ENCODE measurements around the gene SPAAR. TPM values are rescaled to one million over a fixed set of nuclear protein-coding genes. Genes with fewer than 3 reads are reported as not detected.

The SPAAR gene
- not detected for total RNA-seq

GRCh38 chr9:35909274-35909673 is at the start of gene SPAAR:
TSS of gene SPAAR (plus strand) at chr9:35909490. CDS start at chr9:35910464, 974 bp downstream.
- H3K27me3 Mint-ChIP-seq = no peaks in the 10 kb centered on the region
- H3K9me3 Mint-ChIP-seq (ENCODE audit: low read depth) = no peaks in the 10 kb centered on the region
- no peaks in the 10 kb centered on the region for H3K36me3 Mint-ChIP-seq
- no peak within 1 kb of the TSS for H3K4me3 Mint-ChIP-seq
- DNase-seq (no peak), ATAC-seq (no peak)
- H3K4me1 Mint-ChIP-seq = peaks cover 19% of the 10 kb centered on the region
- CTCF ChIA-PET = interaction anchor here (2.2 kb wide), 1 partner anchor 46 kb away, joined by 5 read pairs; no protein-coding TSS in a partner anchor
- no peak within 1 kb of the TSS for H3K27ac Mint-ChIP-seq

DNA sequence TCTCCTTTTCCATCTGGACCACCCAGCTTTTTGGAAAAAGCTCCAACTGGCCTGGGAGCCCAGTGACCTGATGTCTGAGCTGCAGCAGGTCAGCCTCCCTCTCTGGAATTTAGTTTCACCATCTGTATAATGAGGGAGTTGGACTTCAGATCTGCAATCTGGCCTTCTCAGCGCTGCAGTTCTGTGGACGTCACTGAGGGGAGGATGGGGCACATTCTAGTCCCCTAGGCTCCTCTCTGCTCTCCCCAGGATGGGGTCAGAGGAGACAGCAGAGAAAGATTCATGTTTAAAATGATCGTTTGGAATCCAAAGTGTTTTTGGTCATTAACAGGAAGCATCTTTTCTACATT is 49.3 kb upstream of the SPAAR start:
- Mint-ChIP-seq H3K27me3 (no peaks in the 10 kb centered on the region), H3K9me3 (ENCODE audit: low read depth) (no peaks in the 10 kb centered on the region), H3K27ac (no peak overlapping the region), H3K4me3 (no peak overlapping the region), H3K4me1 (no peaks in the 10 kb centered on the region), H3K36me3 (no peaks in the 10 kb centered on the region)
- no peak for DNase-seq
- CTCF ChIA-PET = interaction anchor here (0.9 kb wide), 1 partner anchor 307 kb away, joined by 3 read pairs; no protein-coding TSS in a partner anchor
- ATAC-seq = no peak

GRCh38 chr9:35861161-35861897 is 48.0 kb upstream of the SPAAR start:
- Mint-ChIP-seq H3K36me3 (no peaks in the 10 kb centered on the region), H3K4me3 (no peak overlapping the region), H3K9me3 (ENCODE audit: low read depth) (no peaks in the 10 kb centered on the region), H3K4me1 (no peaks in the 10 kb centered on the region), H3K27me3 (no peaks in the 10 kb centered on the region), H3K27ac (no peak overlapping the region)
- ATAC-seq (no peak), DNase-seq (peak; percentile 29)
- CTCF ChIA-PET = interaction anchor here (0.8 to 1.0 kb wide), 2 partner anchors 21 to 64 kb away, joined by 3 to 4 read pairs; no protein-coding TSS in a partner anchor

GRCh38 chr9:35862328-35862727 is 47.0 kb upstream of the SPAAR start:
- no peaks in the 10 kb centered on the region for H3K36me3 Mint-ChIP-seq
- DNase-seq = peak; percentile 18

GRCh38 chr9:35863583-35863982 is 45.7 kb upstream of the SPAAR start:
- H3K9me3 Mint-ChIP-seq (ENCODE audit: low read depth) = no peaks in the 10 kb centered on the region
- CTCF ChIA-PET = interaction anchor here (1.0 to 2.0 kb wide), 3 partner anchors 18 to 74 kb away, joined by 3 to 7 read pairs (median 3); no protein-coding TSS in a partner anchor
- H3K4me1 Mint-ChIP-seq = no peaks in the 10 kb centered on the region
- H3K27ac Mint-ChIP-seq = no peak overlapping the region
- H3K36me3 Mint-ChIP-seq = no peaks in the 10 kb centered on the region
- H3K4me3 Mint-ChIP-seq = no peak overlapping the region
- ATAC-seq (no peak), DNase-seq (peak; percentile 18)
- H3K27me3 Mint-ChIP-seq = peaks cover 2% of the 10 kb centered on the region

More at GRCh38 chr9:35862328-35862727, 47.0 kb upstream of the SPAAR start:
- H3K4me1 Mint-ChIP-seq = no peaks in the 10 kb centered on the region
- CTCF ChIA-PET = no interaction called here
- no peak overlapping the region for H3K27ac Mint-ChIP-seq
- no peak for ATAC-seq
- H3K9me3 Mint-ChIP-seq (ENCODE audit: low read depth) = no peaks in the 10 kb centered on the region
- H3K27me3 Mint-ChIP-seq = peaks cover 2% of the 10 kb centered on the region
- no peak overlapping the region for H3K4me3 Mint-ChIP-seq

DNA sequence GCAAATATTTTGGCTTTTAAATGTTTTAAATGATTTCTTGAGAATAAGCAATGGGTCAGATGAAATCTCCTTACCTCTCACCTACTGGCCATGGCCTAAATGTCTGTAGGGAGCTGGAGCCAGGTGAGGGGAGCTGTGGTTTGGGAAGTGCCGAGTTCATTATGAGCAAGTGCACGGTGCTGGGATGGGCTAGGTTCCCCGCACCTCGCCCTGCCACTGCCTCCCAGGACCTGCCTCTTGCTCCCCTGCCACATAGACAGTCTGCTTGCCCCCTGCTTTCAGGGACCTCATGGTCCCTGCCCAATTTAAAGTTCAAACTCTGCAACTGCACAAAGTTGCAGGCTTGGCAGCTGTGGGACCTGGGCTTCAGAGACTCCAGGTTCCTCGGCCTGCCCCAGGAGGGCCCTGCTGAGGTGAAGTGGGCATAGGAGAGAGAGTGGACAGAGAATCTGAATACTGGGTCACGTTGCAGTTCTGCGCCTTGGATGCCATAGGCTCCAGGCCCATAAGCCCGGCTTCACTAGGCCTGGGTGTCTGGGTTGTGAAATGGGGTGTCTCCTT is 44.5 kb upstream of the SPAAR start:
- ATAC-seq (no peak), DNase-seq (no peak)
- Mint-ChIP-seq H3K4me1 (no peaks in the 10 kb centered on the region), H3K36me3 (no peaks in the 10 kb centered on the region), H3K4me3 (no peak overlapping the region), H3K27me3 (peaks cover 2% of the 10 kb centered on the region), H3K9me3 (ENCODE audit: low read depth) (no peaks in the 10 kb centered on the region), H3K27ac (no peak overlapping the region)
- CTCF ChIA-PET = interaction anchor here (2.0 kb wide), 1 partner anchor 17 kb away, joined by 7 read pairs; no protein-coding TSS in a partner anchor

DNA sequence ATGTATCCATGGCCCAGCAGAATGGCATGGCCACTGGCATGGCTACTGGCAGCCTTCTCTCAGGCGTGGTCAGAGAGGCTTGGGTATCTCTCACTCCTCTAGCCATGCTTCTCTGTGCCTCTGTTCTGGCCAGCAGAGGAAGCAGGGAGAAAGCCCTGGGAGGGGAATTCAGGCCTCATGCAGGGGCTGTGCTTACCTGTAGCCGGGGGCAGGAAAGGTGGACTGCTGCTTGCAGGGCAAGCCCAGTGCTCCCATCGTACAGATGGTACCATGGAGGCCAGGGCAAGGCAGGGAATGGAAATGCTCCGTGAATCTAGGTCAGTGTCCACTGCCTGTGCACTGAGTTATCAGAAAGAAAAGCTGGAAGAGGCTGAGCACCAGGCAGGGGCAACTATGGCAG is 41.8 kb upstream of the SPAAR start:
- CTCF ChIA-PET = no interaction called here
- H3K27ac Mint-ChIP-seq = no peak overlapping the region
- no peaks in the 10 kb centered on the region for H3K4me1 Mint-ChIP-seq
- no peaks in the 10 kb centered on the region for H3K9me3 Mint-ChIP-seq (ENCODE audit: low read depth)
- ATAC-seq (no peak), DNase-seq (peak; percentile 22)
- H3K27me3 Mint-ChIP-seq = peaks cover 2% of the 10 kb centered on the region
- no peaks in the 10 kb centered on the region for H3K36me3 Mint-ChIP-seq
- H3K4me3 Mint-ChIP-seq = no peak overlapping the region

DNA sequence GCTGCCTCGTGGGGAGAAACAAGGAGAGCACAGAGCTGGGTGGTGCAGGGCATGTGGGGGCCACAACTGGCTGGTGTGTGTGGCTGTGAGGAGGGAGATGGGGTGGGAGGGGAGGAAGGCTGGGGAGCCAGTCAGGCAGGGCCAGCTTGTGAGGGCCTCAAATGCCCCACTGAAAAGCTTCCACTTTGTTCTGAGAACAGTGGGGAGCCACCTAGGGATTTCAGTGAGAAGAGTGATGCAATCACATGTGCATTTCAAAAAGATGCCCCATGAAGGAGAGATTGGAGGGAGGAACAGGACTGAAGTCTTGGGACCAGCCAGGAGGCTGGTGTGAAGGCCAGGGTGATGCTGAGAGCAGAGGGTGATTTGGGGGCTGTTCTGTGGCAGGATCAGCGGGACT is 40.4 kb upstream of the SPAAR start:
- ATAC-seq (no peak), DNase-seq (no peak)
- Mint-ChIP-seq H3K4me3 (no peak overlapping the region), H3K9me3 (ENCODE audit: low read depth) (no peaks in the 10 kb centered on the region), H3K27me3 (peaks cover 2% of the 10 kb centered on the region), H3K36me3 (no peaks in the 10 kb centered on the region), H3K4me1 (no peaks in the 10 kb centered on the region), H3K27ac (no peak overlapping the region)
- CTCF ChIA-PET = interaction anchor here (2.6 kb wide), 1 partner anchor 13 kb away, joined by 11 read pairs; no protein-coding TSS in a partner anchor

DNA sequence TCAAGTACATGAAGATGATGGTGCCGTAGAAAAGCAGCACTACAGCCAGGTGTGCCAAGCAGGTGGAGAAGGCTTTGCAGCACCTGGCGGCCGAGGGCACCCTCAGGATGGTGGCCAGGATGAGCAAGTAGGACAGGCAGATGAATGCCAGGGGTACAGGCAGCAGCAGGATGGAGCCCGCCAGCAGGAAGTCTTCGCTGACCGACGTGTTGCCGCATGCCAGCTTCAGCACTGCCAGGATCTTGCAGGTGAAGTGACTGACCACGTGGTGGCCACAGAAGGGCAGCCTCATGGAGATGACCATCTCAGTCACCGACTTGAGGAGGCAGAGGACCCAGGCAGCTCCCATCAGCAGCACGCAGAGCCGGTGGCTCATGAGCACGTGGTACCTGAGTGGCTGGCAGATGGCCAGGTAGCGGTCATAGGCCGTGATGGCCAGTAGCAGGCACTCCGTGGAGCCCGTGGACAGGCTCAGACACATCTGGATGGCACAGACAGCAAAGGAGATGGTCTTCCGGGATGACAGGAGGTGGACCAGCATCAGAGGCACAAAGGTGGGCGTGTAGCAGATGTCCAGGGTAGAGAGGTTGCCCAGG is 39.6 kb upstream of the SPAAR start:
- ATAC-seq (no peak), DNase-seq (no peak)
- H3K4me3 Mint-ChIP-seq = no peak overlapping the region
- H3K27me3 Mint-ChIP-seq = peaks cover 2% of the 10 kb centered on the region
- no peak overlapping the region for H3K27ac Mint-ChIP-seq
- CTCF ChIA-PET = interaction anchor here (2.6 kb wide), 1 partner anchor 13 kb away, joined by 11 read pairs; no protein-coding TSS in a partner anchor
- H3K4me1 Mint-ChIP-seq = no peaks in the 10 kb centered on the region
- H3K36me3 Mint-ChIP-seq = no peaks in the 10 kb centered on the region
- no peaks in the 10 kb centered on the region for H3K9me3 Mint-ChIP-seq (ENCODE audit: low read depth)

DNA sequence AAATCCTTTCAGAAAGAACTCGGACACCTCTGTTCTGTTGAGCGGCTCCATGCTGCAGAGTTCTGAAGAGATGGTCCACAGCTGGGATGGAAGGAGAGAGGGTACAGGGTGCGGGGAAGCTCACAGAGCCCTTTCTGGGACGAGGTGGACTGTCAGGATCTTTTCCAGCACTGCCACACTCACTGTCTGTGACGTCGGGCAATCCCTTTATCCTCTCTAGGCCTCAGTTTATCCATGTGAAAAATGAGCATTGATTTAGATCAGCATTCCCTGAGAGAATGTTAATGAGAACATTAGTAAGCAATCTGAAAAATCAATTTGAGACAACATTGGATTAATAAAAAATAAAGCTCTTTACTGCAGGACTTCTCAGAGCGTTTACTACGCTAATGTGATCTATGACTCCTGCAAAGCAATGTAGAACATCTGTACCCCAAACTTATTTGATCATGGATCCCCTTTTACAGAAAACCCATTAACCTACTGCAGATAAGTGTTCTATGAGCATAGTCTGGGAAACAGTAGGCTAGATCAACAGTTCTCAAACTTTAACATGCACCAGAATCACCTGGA is 38.9 kb upstream of the SPAAR start, which contains the start of gene OR13J1:
Gene OR13J1 (minus strand): TSS at position 51 of the 573 bp plus-strand sequence. CDS start 0 bp downstream, at position 51.
- Mint-ChIP-seq H3K27me3 (peaks cover 8% of the 10 kb centered on the region), H3K4me3 (no peak within 1 kb of the TSS), H3K9me3 (ENCODE audit: low read depth) (no peaks in the 10 kb centered on the region), H3K4me1 (no peaks in the 10 kb centered on the region), H3K36me3 (no peaks in the 10 kb centered on the region), H3K27ac (no peak within 1 kb of the TSS)
- CTCF ChIA-PET = interaction anchor here (2.6 kb wide), 1 partner anchor 12 kb away, joined by 11 read pairs; no protein-coding TSS in a partner anchor
- ATAC-seq = no peak
- DNase-seq = no peak

- DNase-seq (no peak), ATAC-seq (no peak)
- Mint-ChIP-seq H3K27ac (no peak overlapping the region), H3K4me1 (no peaks in the 10 kb centered on the region), H3K9me3 (ENCODE audit: low read depth) (peaks cover 2% of the 10 kb centered on the region), H3K27me3 (peaks cover 17% of the 10 kb centered on the region), H3K4me3 (no peak overlapping the region), H3K36me3 (no peaks in the 10 kb centered on the region)
- CTCF ChIA-PET = no interaction called here
Observed at GRCh38 chr9:35871545-35871944, 37.7 kb upstream of the SPAAR start.

GRCh38 chr9:35872505-35872904 is 36.8 kb upstream of the SPAAR start:
- ATAC-seq (no peak), DNase-seq (no peak)
- Mint-ChIP-seq H3K4me1 (no peaks in the 10 kb centered on the region), H3K36me3 (no peaks in the 10 kb centered on the region), H3K4me3 (no peak overlapping the region), H3K9me3 (ENCODE audit: low read depth) (peaks cover 6% of the 10 kb centered on the region), H3K27ac (no peak overlapping the region), H3K27me3 (peaks cover 22% of the 10 kb centered on the region)
- CTCF ChIA-PET = interaction anchor here (1.3 kb wide), 1 partner anchor 10 kb away, joined by 4 read pairs; no protein-coding TSS in a partner anchor

DNA sequence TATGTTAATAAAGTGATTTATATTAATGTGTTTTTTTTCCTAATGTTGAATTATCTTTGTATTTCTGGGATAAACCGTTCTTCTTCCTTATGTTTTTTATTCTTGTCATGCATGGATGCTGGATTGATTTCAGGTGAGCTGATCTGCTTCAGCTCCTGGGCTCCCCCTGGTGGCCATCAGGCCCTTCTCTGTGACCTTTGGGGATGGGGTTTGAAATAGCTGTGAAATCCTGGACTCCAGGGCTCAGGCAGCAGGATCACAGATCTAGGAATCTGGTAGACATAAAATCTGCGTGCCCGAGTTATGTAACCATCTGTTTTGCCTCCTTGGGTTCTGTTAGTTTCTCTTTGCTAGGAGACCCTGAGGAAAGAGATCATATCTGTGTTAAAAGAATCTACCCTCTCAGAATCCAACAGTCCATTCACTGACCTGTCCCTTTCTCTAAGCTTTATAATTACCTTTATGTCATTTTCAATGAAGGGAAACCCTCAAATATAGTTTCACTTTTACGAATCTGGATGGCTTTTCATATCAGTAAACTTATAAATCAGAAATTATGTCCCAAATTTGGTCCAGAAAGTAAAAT is 26.9 kb upstream of the SPAAR start:
- Mint-ChIP-seq H3K9me3 (ENCODE audit: low read depth) (no peaks in the 10 kb centered on the region), H3K36me3 (no peaks in the 10 kb centered on the region), H3K4me1 (no peaks in the 10 kb centered on the region), H3K27ac (no peak overlapping the region), H3K4me3 (no peak overlapping the region), H3K27me3 (peaks cover 28% of the 10 kb centered on the region)
- CTCF ChIA-PET = interaction anchor here (0.6 to 5.6 kb wide), 56 partner anchors 8 to 934 kb away, joined by 3 to 76 read pairs (median 4); partner anchors contain the start of genes CREB3, FAM221B, GBA2 and MSMP
- DNase-seq = peak; percentile 81
- ATAC-seq = peak; percentile 61

All from activated CD8-positive, alpha-beta memory T cell treated with anti-CD3 and anti-CD28 coated beads, Interleukin-2, amount 10 ng/mL, durations not matched to agents 7 days and 5 days (primary cell).